NCI-H82 treated with DMSO at 0.1 percent for 48 hours (cell line): ENCODE data around the gene LRRC15.
A peak's percentile ranks its signal among the peaks of the same experiment; 100 is the strongest.

Experiments used
- DNase-seq: peaks from one replicate; lab custom pipeline; 2025; ENCODE audit not compliant: unreplicated experiment; lab: John Stamatoyannopoulos, UW

LRRC15 gene

DNA sequence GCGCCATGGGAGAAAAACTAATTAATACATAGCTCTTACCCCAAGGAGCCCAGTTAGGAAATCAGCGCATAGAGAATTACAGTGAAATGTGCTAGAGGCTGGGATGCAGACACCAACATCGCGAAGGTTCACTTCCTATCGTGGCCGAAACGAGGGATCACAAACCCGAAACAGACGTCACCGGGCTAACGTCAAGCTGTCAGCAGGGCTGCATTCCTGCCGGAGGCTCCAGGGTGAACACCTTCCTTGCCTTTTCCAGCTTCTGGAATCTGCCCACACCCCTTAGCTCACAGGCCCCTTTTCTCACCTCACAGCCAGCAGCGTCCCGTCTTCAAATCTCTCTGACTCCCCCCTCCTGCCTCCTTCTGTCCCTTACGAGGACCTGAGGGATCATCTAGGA lies 16.5 kb upstream of the LRRC15 start:
- DNase-seq, result no peak

- DNase-seq, result no peak
Observed at GRCh38 chr3:194384569-194385001, 15.0 kb upstream of the LRRC15 start.

GRCh38 chr3:194384156-194384555 lies 14.6 kb upstream of the LRRC15 start:
- no peak for DNase-seq

DNA sequence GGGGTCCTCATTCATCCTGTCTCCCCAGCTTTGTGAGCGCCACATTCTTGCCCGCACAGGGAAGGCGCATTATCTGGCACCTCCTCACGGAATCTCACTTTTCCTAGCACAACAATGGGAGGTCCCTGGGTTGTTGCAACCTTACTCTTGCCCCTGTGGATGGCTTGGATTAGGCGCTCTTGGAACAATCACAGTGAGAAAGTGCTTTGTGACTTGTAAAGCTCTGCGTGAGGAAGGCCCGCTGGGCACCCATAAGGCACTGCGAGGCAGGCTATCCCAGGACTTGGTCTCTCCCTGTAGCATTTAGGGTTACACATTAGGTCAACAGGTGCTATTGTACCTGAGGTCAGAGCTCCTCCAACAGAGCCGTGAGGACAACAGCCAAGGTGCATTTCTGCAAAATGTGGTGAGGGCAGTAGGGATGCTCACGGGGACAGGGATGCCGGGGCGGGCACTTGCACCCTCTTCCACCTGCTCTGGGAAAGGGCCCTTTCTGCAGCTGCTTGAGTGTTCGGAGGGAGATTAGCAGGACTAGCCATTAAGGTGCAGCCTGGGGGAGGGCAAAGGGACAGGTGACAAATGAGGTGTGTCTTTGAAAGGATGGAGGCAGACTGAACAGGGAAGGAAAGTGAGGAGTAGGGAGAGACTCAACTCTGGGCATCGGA lies 13.9 kb upstream of the LRRC15 start:
- DNase-seq, result no peak

- DNase-seq, result no peak
Observed at GRCh38 chr3:194382892-194383223, 13.3 kb upstream of the LRRC15 start.

GRCh38 chr3:194382196-194382891 lies 12.8 kb upstream of the LRRC15 start:
- DNase-seq, result no peak

- DNase-seq, result no peak
Observed at GRCh38 chr3:194381460-194381875, 11.9 kb upstream of the LRRC15 start.

DNA sequence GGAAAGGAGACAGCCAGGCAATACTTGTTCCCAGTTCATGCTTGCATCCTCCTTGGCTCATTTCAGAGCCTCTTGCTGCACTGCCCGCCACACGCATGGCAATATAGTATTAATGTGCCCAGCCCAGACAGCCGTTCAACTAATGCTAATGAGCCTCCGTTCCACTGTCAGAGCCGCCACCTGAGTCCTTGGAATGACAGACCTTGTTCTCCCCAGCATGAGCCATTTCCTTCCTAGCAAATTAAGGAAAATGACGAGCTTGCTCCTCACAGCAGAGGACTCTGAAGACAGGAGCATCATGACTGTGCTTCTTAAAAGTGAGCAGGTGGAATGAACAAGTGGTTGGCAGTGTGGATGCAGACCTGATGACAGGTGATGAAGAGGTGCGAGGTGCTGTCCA lies 10.8 kb upstream of the LRRC15 start:
- no peak for DNase-seq

DNA sequence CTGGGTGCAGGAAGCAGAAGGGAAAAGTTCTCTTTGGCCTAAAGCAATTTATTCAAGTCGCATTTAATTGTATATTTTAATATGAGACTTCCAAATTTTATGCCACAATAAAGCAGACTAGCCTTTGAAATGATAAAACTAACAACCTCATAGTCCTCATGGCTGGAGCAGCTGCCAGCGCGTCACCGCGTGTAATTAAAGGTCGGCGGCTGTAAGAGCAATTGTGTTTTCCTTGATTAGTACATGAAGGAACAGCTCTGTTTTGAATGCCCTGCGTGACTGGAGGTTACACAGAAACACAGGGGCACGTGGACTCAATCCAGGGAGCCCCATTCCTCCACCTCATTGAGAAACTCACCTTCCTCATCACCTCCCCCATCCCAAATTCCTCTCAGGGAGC lies 10.1 kb upstream of the LRRC15 start:
- no peak for DNase-seq

DNA sequence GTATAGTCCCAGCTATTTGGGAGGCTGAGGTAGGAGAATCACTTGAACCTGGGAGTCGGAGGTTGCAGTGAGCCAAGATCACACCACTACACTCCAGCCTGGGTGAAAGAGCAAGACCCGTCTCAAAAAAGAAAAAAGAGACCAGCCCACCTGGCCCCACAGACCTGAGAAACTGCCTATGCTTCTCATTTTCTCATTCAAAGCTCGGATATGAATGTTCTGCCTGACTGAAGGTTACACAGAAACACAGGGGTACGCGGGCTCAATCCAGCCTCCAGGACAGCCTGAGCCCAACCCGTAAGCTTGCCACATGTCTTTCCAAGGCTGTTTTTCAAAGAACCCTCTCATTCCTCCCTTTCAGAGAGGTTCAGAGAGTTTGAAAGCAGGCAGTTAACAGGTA lies 9.7 kb upstream of the LRRC15 start:
- DNase-seq, result no peak

DNA sequence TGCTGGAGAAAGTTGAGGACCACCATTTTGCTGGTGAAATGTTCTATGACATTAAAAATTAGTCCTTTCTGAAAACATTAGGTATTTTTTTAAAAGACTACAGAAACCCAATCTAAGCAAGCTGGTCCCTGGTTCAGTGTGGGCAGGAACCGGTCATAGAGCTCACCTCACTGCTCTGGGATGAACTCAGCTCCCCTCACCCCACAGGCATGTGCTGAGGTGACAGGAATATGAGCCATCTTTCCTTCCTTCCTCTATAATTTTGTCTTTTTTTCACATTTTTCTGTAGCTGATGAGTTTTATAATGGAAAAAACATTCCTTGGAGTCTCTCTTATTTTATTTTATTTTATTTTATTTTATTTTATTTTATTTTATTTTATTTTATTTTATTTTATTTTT lies 8.2 kb upstream of the LRRC15 start:
- no peak for DNase-seq

GRCh38 chr3:194376241-194376560 lies 6.7 kb upstream of the LRRC15 start:
- DNase-seq, result no peak

DNA sequence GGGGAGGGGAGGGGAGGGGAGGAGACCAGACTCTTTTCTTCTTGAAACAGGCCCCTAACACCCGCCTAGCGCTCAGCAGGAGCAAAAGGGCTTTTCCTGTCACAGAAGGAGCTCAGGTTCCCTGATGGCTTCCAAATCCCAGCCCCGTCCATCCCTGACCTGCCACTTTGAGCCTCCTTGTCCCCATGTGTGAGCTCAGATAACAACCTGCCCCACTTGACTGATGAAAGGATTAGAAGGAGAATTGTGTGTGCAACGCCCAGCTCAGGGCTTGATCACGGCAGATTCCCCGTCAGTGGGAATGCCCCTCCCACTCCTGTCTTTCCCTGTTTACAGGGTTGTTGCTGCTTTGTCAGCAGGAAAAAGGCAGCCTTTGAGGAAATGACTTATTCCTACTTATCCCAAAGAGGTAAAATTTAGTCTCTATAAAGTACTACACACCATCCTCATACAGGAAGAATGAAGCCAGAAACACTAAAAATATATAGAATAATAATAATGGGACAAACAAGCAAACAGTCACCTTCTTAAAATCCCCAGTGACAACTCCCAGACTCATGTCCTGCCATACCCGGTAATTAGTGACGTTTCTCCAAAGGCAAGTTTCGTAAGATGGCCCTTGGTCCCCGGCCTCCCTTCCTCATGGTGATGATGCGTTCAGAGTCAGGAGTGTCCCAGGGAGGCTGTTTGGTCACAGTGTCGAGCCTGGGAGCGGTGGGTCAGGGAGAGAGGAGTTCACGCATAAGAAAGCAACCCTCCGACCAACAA lies 6.1 kb upstream of the LRRC15 start:
- DNase-seq, result peak; percentile 85

GRCh38 chr3:194374935-194375334 lies 5.4 kb upstream of the LRRC15 start:
- DNase-seq, result no peak

DNA sequence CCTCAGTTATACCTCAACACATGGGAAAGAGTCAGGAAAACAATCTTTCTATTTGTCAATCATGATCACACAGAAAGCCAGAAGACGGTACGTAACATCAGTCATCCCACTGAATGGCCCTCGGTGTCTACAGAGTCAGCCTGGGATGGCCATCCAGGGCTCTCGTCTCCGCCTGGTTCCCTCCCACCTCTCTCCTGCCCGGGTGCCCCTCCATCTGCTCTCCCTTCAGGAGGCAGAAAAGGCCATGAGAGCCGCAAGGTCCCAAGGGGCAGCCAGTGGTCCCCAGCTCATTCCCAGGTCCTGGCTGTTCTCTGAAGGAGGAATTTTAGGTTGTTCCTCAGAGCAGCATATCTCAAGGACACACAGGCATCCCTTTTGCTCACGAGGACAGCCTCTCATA lies 4.4 kb upstream of the LRRC15 start:
- no peak for DNase-seq

- DNase-seq, result no peak
Observed at GRCh38 chr3:194373028-194373427, 3.5 kb upstream of the LRRC15 start.

DNA sequence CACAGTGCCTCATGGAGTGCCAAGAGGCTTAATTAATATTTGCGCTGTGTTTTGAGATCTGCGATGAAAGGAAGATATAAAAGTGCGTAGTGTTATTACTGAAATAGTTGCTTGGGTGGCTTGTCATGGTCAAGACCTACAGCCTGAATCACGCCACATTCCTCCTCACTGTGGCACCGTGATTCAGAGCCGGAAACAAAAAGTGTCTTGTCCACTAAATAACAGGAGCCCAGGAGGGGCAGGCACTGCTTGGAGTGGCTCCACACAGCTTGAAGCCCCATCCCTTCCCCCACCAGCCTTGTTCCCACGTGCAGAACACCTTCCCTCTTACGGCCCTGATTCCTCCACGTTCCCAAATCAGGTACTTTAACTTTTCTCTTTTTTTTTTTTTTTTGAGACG lies 1.2 kb upstream of the LRRC15 start:
- no peak for DNase-seq

DNA sequence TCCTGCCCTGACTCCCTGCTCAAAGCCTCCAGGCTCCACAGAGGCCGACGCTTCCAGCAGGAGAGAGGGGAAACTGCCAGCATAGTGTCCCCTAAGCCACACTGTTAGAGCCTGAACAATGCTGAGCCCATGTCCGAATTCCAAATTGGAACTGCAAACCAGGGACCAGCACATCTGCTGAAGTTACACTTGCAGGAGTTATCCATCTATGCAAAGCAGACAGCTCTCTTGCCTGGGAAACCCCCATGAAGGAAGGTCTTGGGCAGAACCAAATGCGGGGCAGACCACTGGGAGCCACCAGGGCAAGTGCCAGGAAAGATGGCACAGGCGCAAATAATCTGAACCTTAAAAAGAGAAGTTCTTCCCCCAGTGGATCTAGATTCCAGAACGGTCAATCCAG lies 625 bp downstream of the LRRC15 start:
- DNase-seq, result no peak

GRCh38 chr3:194367992-194368841 lies 1.3 kb downstream of the LRRC15 start:
- no peak for DNase-seq

DNA sequence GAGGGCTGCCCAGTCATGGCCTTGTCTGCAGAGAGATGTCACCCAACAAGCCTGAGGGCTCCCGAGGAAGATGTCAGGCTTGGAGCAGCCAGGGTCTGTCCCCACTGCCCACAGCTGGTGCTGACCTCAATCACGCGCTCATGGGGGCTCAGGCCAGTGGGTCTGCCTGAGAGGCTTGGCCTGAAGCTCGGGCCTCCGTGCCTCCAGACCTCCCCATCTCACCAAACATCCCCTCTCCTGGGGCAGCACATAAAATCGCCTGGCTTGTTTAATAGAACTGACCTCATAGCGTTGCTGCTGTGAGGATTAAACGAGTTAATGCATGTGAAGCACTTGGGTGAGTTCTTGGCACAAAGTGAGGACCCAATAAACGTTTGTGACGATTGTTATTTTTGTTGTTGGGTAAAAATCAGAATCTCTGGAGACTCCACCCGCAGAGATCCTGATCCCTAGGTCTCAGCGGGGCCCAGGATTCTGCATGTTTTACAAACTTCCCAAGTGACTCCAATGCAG lies 3.5 kb downstream of the LRRC15 start:
- DNase-seq, result no peak

DNA sequence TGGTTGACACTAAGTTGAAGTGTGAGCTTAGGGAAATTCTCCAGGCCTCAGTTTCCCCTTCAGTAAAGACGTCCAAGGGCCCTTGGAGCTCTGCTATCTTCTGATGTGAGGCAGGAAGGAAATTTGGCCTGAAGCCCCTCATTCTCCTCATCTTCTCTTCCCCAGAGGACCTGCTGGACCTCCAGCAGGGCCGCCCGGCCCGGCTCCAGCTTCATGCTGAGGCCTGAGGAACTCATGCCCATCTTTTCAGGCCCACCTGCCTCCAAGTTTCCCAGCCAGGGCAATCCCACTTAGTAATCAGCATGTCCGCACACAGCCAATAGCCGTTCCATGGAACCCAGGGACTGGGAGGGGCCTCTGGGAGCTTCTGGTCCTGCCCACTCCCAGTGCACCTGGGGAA lies 4.0 kb downstream of the LRRC15 start:
- DNase-seq, result no peak
